HG03060 (cell line): ENCODE measurements around the gene CDHR5.

Experiments
- ATAC-seq: cut with Tn5 transposase; IDR thresholded peaks from one replicate; pipeline ENCODE4 v1.9.1; 2021; ENCODE audit warnings: low read depth, moderate number of reproducible peaks; ENCODE audit not compliant: unreplicated experiment

Gene CDHR5

DNA sequence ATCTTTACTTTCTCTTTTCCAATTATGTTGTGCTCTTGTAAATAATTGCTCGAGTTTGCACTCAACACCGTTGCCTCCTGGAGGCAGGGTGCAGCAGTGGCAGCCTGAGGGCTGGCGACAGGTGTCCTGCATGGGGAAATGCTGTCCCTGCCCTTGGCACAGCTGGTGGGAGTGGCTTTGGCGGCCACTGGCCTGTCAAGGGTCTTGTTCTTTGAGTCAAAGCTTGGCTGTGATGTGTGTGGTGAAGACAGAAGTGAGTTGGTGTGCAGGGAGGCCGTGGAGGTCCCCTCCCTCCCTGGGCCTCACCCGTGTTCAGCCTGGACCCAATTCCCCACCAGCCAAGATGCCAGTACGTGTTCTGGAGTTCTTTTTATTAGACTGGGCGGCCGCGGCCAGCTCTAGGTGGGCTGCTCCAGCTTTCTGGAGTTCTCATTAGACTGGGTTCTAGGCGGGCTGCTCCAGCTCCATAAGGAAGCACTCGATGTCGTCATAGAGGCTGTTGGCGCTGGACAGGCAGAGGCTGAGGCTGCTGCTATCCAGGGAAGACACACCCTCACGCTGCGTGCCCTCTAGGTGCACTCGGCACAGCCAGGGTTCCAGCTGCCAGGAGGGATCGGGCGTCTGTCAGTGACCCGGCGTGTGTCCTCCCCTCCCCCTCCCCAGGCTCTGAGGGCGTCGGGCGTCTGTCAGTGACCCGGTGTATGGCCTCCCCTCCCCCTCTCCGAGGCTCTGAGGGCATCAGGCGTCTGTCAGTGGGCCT lies 12.4 kb downstream of the CDHR5 start:
- no peak for ATAC-seq

DNA sequence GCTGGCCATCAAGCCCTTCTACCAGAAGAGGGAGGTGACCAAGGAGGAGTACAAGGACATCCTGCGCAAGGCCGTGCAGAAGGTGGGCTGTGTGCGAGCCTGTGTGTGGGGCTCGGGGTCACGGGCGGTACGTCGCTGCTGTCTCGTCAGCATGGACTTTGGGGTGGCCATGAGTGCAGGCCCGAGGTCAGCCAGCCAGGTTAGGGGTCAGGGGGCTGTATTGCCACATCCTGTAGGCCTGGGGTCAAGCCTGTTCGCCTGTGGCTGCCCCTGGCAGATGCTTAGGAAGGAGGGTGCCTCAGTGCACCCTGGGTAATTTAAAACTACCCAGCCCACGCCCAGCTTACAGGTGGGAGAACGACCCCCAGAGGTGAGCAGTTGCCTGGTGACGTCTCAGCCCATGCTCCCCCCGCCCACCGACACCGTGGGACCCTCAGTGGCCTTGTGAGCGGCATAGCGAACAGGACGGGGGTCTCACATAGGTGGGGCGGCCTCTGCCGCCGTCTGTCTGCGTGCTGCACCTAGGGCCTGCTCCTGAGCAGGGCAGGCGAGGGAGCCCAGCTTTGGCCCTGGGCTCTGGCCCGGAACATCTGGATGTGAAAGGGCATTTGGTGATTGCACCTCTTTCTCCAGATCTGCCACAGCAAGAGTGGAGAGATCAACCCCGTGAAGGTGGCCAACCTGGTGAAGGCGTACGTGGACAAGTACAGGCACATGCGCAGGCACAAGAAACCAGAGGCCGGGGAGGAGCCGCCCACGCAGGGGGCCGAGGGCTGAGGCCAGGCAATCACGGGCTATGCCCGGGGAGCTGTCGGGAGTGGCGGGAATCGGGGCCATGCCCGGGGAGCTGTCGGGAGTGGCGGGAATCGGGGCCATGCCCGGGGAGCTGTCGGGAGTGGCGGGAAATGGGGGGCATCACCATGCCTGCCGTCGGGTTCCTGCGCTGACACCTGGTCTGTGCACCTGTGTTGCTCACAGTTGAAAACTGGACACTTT lies 13.5 kb downstream of the CDHR5 start:
- no peak for ATAC-seq

DNA sequence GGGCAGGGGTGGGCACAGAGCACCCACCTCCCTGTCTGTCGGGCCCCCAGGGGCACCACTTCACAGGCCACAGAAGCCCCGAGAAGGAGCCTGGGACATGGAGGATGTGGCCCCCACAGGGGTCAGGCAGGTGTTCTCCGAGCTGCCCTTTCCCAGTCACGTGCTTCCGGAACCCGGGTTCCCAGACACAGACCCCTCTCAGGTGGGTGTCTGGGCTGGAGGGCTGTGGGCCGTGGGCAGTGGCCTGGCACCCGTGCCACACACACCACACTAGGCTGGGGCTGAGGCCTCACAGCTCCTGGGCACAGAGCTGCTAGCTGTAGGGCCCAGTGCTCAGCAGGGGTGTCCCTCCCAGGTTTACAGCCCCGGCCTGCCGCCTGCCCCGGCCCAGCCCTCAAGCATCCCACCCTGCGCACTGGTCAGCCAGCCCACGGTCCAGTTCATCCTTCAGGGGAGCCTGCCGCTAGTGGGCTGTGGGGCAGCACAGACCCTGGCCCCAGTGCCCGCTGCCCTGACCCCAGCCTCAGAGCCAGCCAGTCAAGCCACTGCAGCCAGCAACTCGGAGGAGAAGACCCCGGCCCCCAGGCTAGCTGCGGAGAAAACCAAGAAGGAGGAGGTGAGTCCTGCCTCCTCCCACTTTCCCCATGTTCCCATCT lies 14.5 kb downstream of the CDHR5 start:
- ATAC-seq: no peak

DNA sequence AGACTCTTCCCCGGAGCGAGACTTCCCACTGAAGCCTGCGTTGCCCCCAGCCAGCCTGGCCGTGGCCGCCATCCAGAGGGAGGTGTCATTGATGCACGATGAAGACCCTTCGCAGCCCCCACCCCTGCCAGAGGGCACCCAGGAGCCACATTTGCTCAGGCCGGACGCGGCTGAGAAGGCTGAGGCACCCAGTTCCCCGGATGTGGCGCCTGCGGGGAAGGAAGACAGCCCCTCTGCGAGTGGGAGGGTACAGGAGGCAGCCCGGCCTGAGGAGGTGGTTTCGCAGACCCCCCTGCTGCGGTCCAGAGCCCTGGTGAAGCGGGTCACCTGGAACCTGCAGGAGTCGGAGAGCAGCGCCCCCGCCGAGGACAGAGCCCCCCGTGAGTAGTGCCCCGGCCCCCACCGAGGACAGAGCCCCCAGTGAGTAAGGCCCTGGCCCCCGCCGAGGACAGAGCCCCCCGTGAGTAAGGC lies 15.4 kb downstream of the CDHR5 start:
- ATAC-seq: no peak

DNA sequence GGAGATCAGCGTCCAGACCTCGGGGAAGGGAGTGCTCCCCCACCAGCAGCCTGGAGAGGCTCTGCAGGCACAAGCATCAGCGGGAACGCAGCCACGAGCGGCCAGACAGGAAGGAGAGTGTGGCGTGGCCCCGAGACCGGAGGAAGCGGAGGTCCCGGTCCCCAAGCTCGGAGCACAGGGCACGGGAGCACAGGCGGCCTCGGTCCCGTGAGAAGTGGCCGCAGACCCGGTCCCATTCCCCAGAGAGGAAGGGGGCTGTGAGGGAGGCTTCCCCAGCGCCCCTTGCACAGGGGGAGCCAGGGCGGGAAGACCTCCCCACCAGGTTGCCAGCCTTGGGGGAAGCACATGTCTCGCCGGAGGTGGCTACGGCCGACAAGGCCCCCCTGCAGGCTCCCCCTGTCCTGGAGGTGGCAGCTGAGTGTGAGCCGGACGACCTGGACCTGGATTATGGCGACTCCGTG lies 15.9 kb downstream of the CDHR5 start:
- no peak for ATAC-seq

DNA sequence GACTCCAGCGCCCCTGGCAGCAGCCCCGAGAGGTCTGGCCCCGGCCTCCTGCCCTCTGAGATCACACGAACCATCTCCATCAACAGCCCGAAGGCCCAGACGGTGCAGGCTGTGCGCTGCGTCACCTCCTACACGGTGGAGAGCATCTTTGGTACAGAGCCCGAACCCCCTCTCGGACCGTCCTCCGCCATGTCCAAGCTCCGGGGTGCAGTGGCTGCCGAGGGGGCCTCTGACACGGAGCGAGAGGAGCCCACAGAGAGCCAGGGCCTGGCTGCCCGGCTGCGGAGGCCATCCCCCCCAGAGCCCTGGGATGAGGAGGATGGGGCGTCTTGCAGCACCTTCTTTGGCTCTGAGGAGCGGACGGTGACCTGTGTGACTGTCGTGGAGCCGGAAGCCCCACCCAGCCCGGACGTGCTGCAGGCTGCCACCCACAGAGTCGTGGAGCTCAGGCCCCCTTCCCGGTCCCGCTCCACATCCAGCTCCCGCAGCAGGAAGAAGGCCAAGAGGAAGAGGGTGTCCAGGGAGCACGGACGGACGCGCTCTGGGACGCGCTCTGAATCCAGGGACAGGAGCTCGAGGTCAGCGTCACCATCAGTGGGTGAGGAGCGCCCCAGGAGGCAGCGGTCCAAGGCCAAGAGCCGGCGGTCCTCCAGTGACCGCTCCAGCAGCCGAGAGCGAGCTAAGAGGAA lies 16.6 kb downstream of the CDHR5 start:
- no peak for ATAC-seq

DNA sequence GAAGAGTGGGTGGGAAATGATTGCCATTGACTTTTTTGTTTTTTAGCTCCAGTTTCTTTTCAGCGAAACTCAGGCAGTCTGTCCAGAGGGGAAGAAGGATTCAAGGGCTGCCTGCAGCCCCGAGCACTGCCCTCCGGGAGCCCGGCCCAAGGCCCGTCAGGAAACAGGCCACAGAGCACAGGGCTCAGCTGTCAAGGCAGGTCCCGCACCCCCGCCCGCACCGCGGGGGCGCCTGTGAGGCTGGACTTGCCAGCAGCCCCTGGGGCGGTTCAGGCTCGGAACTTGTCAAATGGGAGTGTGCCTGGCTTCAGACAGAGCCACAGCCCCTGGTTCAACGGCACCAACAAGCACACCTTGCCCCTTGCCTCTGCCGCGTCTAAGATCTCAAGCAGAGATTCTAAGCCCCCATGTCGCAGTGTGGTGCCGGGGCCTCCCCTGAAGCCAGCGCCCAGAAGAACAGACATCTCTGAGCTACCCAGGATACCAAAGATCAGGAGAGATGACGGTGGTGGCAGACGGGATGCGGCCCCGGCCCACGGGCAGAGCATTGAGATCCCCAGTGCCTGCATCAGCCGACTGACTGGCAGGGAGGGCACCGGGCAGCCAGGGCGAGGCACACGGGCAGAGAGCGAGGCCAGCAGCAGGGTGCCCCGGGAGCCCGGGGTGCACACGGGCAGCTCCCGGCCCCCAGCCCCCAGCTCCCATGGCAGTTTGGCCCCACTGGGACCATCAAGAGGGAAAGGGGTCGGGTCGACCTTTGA lies 17.6 kb downstream of the CDHR5 start:
- no peak for ATAC-seq

DNA sequence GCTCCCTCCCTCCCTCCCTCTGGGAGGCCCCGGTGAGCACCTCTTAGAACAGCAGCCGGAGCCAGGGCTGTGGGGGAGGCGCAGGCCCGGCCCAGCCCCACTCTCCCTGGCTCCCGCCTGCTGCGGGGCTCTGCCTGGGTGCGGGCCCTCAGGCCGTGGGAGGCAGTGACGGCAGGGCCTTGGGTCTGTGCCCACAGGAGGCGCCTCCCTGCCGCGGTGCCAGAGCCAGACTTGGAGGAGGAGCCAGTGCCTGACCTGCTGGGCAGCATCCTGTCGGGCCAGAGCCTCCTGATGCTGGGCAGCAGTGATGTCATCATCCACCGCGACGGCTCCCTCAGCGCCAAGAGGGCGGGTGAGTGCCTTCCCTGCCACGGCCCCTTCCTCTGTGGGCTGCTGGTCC lies 18.5 kb downstream of the CDHR5 start:
- ATAC-seq: no peak

DNA sequence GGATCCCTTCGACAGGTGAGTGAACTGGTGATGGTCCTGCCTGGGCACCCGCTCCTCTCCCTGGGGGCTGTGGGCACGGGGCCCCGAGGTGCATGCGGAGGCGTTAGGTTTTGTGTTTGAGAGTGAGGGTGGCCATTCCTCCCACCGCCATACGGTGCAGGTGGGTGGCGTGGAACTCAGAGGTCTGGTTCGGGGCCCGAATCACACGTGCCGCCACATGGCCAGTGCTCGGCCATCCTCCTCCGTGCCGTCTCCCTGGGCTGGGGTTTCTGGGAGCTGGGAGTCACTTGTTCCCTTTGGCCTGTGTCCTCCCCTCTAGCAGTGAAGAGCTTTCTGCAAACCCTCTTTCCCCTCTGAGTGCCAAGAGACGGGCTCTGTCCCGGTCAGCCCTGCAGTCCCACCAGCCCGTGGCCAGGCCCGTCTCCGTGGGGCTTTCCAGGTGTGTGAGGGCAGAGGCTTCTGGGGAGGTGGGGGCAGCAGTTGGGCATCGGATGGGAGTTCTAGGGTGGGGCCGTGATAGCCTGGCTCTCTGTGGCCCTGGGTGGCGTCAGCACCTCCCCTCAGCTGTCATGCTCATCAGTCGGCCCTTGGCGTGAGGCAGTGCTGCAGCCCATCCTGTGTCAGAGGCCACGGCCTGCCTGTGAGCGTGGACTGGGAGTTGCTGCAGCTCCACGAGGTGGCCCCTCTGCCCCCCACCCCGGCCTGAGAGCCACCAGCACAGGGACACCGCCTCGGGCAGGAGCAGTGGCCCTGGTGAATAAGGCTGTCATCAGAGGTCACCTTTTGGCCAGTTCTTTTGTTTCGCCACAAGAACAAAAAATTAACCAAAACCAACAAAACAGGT lies 19.2 kb downstream of the CDHR5 start:
- no peak for ATAC-seq

DNA sequence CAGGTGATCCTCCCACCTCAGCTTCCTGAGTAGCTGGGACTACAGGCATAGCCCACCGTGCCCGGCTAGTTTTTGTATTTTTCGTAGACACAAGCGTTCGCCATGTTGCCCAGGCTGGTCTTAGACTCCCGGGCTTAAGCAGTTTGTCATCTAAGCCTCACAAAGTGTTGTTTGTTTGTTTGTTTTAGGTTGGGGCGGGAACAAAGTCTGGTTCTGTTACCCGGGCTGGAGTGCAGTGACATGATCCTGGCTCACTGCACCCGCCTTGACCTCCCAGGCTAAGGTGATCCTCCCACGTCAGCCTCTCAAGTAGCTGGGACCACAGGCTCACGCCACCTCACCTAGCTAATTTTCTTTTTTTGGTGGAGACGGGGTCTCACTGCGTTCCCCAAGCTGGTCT lies 21.6 kb downstream of the CDHR5 start:
- no peak for ATAC-seq

DNA sequence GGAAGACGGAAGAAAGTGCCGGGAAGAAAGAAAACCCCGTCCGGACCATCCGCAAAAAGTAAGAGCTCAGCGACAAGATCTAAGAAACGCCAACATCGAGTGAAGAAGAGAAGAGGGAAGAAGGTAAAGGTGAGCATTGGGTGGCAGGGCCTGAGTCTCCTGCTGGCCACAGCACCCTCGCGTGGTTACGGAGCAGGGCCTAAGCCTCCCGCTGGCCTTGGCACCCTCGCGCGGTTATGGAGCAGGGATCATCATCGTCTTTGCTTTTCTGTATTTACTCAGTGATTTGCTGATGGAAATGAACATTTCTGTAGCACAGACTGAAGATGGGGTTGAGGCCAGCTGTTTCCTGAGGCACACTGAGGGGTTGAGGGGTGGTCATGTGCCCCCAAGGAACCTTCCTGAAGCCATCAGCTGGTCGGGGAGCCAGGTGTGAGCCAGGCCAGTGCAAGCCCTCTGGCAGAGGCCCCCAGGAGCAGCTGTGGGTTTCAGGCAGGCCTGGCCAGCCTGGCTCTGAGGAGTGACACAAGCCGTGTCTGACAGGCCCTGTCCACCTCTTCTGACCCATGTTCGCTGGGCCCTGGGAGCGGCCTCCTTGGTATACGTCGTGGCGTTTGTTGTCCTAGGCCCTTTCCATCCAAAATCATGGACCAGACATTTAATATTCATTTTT lies 23.0 kb downstream of the CDHR5 start:
- ATAC-seq: no peak

DNA sequence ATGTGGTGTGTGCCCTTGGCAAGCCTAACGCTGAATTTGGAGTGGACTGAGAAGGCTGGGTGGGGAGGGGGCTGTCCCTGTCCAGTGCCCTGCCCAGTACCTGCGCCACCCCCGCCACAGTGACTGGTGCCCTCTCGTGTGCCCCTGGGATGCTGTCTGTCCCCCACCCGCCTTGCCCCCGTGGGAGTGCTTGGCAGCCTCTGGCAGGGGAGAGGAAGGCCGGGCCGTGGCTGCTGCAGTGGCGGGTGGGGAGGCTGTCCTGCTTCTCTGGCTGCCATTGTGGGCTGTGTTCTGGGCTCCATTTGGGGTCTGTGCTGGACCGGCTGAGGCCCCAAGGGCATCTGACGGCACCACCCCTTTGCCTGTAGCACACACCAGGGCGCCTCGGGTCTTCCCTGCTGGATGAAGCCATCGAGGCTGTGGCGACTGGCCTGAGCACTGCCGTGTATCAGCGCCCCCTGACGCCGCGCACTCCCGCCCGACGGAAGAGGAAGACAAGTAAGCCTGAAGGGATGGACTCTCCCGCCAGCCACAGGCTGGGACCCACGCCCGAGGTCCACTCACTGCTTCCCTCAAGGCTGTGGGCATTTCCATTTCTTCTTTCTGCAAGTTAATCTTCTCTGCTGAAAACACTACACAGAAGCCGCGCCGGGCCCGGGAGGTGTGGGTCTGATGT lies 26.6 kb downstream of the CDHR5 start:
- ATAC-seq: no peak

DNA sequence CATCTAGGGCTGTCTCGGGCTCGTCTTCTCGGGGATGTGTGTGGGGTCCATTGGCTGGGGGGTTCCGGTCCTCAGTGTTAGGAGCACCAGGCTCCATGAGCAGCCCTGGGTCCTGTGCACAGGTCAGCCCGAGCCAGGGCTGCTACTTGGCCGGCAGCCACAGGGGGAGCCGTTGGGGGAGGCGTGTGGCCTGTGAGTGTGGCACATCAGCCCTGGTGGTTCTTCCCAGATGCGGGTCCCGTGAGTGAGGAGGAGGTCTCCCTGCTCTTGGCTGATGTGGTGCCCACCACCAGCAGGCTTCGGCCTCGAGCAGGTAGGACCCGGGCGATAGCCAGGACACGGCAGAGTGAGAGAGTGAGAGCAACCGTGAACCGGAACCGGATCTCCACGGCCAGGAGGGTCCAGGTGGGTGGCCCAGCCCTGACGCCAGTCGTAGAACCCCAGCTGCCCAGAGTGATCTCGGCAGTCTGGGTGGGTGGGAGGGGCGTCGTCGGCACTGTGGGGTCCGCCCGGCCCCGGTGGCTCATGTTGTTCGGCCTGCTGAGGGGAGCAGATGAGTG lies 27.5 kb downstream of the CDHR5 start:
- ATAC-seq: no peak

DNA sequence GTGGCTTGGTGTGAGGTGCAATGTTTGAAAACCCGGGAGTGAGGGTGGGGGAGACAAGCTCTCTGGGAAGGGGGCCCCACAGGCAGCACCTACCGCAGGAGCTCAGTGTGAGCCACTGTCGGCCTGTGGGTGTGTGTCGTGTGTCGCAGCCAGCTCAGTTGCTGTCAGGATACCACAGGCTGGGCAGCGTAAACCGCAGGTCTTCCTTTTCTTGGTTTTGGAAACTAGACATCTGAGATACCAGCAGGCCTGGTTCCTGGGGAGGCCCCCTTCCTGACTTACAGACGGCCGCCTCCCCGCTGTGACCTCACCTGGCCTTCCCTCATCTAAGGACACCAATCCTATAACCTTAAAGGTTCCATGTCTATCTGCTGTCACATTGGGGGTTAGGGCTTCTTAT lies 28.4 kb downstream of the CDHR5 start:
- no peak for ATAC-seq

DNA sequence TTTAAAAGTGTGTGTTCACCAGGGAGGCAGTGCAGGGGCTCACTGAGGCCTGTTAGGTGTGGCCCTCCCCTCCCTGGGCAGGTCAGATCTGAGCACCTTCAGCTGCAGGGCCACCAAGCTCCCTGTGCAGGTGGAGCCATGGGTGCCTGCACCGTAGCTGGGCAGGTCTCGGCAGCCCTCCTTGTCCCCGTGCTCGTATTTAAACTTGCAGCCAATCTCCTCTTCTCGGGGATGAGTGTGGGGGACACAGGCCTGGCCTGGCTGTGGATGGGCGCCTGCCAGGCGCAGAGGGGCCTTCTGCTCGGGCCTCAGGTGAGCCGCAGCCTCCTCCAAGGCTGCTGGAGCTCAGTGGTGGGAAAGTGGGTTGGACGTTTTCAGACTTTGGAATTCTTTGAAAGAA lies 29.4 kb downstream of the CDHR5 start:
- no peak for ATAC-seq

DNA sequence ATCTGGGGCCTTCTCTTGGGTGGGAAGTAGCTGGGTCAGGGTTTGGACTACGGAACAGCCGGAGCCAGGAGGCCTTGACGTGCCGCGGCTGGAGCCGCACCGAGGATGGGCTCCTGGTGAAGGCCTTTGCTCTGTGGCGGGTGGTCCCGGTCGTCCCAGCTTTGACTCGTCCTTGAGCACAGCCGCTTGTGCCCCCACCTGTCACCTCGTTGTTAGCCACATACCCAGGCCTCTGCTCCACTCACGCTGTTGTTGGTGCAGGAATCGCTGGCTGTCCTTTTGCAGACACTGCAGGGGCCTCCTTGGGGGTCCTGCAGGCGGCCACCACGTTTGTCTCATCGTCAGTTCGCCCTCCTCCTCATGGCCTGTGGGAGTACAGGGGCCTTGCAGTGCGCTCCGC lies 31.4 kb downstream of the CDHR5 start:
- ATAC-seq: no peak

DNA sequence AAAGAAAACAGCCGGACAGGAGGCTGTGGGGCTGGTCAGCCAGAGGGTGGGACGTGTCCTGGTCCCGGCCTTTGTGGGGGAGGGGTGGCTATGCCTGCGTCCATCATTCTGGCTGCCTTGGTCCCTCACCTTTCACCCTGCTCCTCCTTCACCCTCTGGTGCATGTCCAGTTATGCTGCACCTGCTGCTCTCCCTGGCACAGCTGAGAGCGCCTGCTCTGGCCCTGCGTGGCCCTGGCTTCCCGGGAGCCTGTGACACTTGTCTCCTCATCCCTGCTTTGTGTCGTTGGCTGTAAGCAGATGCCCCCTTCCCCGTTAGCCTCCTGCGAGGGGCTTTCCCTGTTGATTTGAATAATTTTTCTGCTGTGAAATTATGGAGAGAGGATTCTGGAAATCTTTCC lies 31.8 kb downstream of the CDHR5 start:
- no peak for ATAC-seq
